ENCODE results near the gene RAC2. TPM values are rescaled to one million over a fixed set of nuclear protein-coding genes. Genes with fewer than 3 reads are reported as not detected.
A peak's percentile ranks its signal among the peaks of the same experiment; 100 is the strongest.

Gene RAC2
- 247 TPM for polyA plus RNA-seq (2012; ENCODE audit: missing spikeins)

GRCh38 chr22:37244114-37244921 is at the start of gene RAC2:
RAC2 (minus strand) TSS chr22:37244269; CDS start chr22:37244148, 121 bp downstream.
- TF ChIP-seq TAF1 (IDR thresholded peaks at IDR 0.05; ENCODE audit: borderline replicate concordance, low read depth, low read length) (no peak), POLR2A (IDR thresholded peaks at IDR 0.05; ENCODE audit: low read depth, low read length) (peak; percentile 95), POLR2AphosphoS5 (IDR thresholded peaks at IDR 0.05; ENCODE audit: low read depth, low read length) (peak; percentile 96)
- FAIRE-seq, result no peak
- peak; percentile 77 for DNase-seq (ENCODE audit: insufficient read length)

- no peak for TF ChIP-seq POLR2A (IDR thresholded peaks at IDR 0.05; ENCODE audit: low read depth, low read length)
- TF ChIP-seq POLR2AphosphoS5 (IDR thresholded peaks at IDR 0.05; ENCODE audit: low read depth, low read length), result no peak
- TF ChIP-seq TAF1 (IDR thresholded peaks at IDR 0.05; ENCODE audit: borderline replicate concordance, low read depth, low read length), result no peak
- FAIRE-seq, result no peak
Measured at GRCh38 chr22:37293172-37293571, 49.1 kb upstream of the RAC2 start.

GRCh38 chr22:37292641-37293040 is 48.6 kb upstream of the RAC2 start:
- TF ChIP-seq TAF1 (IDR thresholded peaks at IDR 0.05; ENCODE audit: borderline replicate concordance, low read depth, low read length), result no peak
- TF ChIP-seq POLR2AphosphoS5 (IDR thresholded peaks at IDR 0.05; ENCODE audit: low read depth, low read length), result no peak
- no peak for TF ChIP-seq POLR2A (IDR thresholded peaks at IDR 0.05; ENCODE audit: low read depth, low read length)
- no peak for DNase-seq (ENCODE audit: insufficient read length)
- FAIRE-seq, result no peak

More at GRCh38 chr22:37293172-37293571, 49.1 kb upstream of the RAC2 start:
- no peak for DNase-seq (ENCODE audit: insufficient read length)

GRCh38 chr22:37291559-37292298 is 47.7 kb upstream of the RAC2 start:
- DNase-seq (ENCODE audit: insufficient read length) (no peak), FAIRE-seq (no peak)
- TF ChIP-seq POLR2A (IDR thresholded peaks at IDR 0.05; ENCODE audit: low read depth, low read length), result no peak
- TF ChIP-seq TAF1 (IDR thresholded peaks at IDR 0.05; ENCODE audit: borderline replicate concordance, low read depth, low read length), result no peak
- TF ChIP-seq POLR2AphosphoS5 (IDR thresholded peaks at IDR 0.05; ENCODE audit: low read depth, low read length), result no peak

- TF ChIP-seq POLR2AphosphoS5 (IDR thresholded peaks at IDR 0.05; ENCODE audit: low read depth, low read length) (no peak), TAF1 (IDR thresholded peaks at IDR 0.05; ENCODE audit: borderline replicate concordance, low read depth, low read length) (no peak), POLR2A (IDR thresholded peaks at IDR 0.05; ENCODE audit: low read depth, low read length) (no peak)
- DNase-seq (ENCODE audit: insufficient read length) (no peak), FAIRE-seq (no peak)
Measured at GRCh38 chr22:37290737-37291136, 46.7 kb upstream of the RAC2 start.

GRCh38 chr22:37289156-37289735 is 45.2 kb upstream of the RAC2 start:
- no peak for FAIRE-seq
- TF ChIP-seq TAF1 (IDR thresholded peaks at IDR 0.05; ENCODE audit: borderline replicate concordance, low read depth, low read length), result no peak
- TF ChIP-seq POLR2A (IDR thresholded peaks at IDR 0.05; ENCODE audit: low read depth, low read length), result no peak
- TF ChIP-seq POLR2AphosphoS5 (IDR thresholded peaks at IDR 0.05; ENCODE audit: low read depth, low read length), result no peak
- no peak for DNase-seq (ENCODE audit: insufficient read length)

GRCh38 chr22:37288521-37288920 is 44.5 kb upstream of the RAC2 start:
- DNase-seq (ENCODE audit: insufficient read length) (no peak), FAIRE-seq (no peak)
- TF ChIP-seq TAF1 (IDR thresholded peaks at IDR 0.05; ENCODE audit: borderline replicate concordance, low read depth, low read length) (no peak), POLR2A (IDR thresholded peaks at IDR 0.05; ENCODE audit: low read depth, low read length) (no peak), POLR2AphosphoS5 (IDR thresholded peaks at IDR 0.05; ENCODE audit: low read depth, low read length) (no peak)

- FAIRE-seq (no peak), DNase-seq (ENCODE audit: insufficient read length) (no peak)
Measured at GRCh38 chr22:37287550-37287951, 43.5 kb upstream of the RAC2 start.

GRCh38 chr22:37285937-37286336 is 41.9 kb upstream of the RAC2 start:
- FAIRE-seq, result no peak
- no peak for DNase-seq (ENCODE audit: insufficient read length)
- TF ChIP-seq POLR2AphosphoS5 (IDR thresholded peaks at IDR 0.05; ENCODE audit: low read depth, low read length), result no peak
- TF ChIP-seq POLR2A (IDR thresholded peaks at IDR 0.05; ENCODE audit: low read depth, low read length), result no peak
- TF ChIP-seq TAF1 (IDR thresholded peaks at IDR 0.05; ENCODE audit: borderline replicate concordance, low read depth, low read length), result no peak

More at GRCh38 chr22:37287550-37287951, 43.5 kb upstream of the RAC2 start:
- TF ChIP-seq POLR2A (IDR thresholded peaks at IDR 0.05; ENCODE audit: low read depth, low read length) (no peak), POLR2AphosphoS5 (IDR thresholded peaks at IDR 0.05; ENCODE audit: low read depth, low read length) (no peak), TAF1 (IDR thresholded peaks at IDR 0.05; ENCODE audit: borderline replicate concordance, low read depth, low read length) (no peak)

GRCh38 chr22:37284805-37285355 is 40.8 kb upstream of the RAC2 start:
- FAIRE-seq (peak; percentile 86), DNase-seq (ENCODE audit: insufficient read length) (peak; percentile 73)
- TF ChIP-seq POLR2AphosphoS5 (IDR thresholded peaks at IDR 0.05; ENCODE audit: low read depth, low read length) (no peak), TAF1 (IDR thresholded peaks at IDR 0.05; ENCODE audit: borderline replicate concordance, low read depth, low read length) (no peak), POLR2A (IDR thresholded peaks at IDR 0.05; ENCODE audit: low read depth, low read length) (no peak)
